ENCODE measurements around the gene PGAP1.

DNA sequence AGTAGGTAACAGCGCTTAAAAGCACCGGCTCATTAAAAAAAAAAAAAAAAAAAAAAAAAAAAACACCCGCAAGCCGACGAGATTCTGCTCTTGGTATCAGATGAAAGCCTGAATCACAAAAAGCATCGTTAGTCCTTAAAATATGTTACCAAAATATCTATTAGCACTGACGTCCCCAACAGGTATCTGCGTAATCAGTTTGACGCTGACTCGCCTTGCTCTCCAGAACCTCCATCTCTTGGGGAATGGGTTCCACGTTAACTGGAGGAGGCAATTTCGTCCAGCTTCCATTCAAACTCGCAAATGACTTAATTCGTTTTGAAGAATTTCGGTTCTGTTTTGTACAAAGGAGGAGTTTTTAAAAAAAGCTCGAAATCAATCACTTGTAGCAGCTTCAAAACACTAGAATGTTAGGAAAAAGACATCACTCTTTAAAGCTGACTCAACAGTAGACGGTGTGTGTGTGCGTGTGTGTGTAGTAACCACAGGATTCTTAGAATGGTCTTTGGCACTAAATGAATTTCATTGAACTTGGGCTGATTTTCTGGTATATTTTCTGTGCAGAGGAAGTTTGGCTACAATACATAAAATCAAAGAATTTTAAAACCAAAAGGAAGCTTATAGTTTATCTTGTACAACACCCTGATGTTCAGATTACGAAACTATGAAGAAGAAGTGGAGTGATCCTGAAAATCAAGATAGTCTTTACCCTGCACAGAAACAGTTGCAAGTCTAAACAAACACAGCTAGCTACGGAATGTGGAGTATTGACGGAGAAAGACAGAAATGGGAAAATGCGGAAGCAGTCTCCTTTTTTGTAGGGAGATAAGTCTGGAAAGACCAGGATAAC is 1.1 kb upstream of the PGAP1 start:
- no peak for TF ChIP-seq BACH1 (IDR thresholded peaks at IDR 0.05; ENCODE audit: borderline replicate concordance)
- TF ChIP-seq, protein P1, sequence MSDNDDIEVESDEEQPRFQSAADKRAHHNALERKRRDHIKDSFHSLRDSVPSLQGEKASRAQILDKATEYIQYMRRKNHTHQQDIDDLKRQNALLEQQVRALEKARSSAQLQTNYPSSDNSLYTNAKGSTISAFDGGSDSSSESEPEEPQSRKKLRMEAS (IDR thresholded peaks at IDR 0.05; ENCODE audit: low read depth, low read length): no peak
- TF ChIP-seq, protein P2, sequence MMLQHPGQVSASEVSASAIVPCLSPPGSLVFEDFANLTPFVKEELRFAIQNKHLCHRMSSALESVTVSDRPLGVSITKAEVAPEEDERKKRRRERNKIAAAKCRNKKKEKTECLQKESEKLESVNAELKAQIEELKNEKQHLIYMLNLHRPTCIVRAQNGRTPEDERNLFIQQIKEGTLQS (IDR thresholded peaks at IDR 0.05; ENCODE audit: borderline replicate concordance, extremely low read depth, low read depth, low read length): no peak
- TF ChIP-seq, protein P3, sequence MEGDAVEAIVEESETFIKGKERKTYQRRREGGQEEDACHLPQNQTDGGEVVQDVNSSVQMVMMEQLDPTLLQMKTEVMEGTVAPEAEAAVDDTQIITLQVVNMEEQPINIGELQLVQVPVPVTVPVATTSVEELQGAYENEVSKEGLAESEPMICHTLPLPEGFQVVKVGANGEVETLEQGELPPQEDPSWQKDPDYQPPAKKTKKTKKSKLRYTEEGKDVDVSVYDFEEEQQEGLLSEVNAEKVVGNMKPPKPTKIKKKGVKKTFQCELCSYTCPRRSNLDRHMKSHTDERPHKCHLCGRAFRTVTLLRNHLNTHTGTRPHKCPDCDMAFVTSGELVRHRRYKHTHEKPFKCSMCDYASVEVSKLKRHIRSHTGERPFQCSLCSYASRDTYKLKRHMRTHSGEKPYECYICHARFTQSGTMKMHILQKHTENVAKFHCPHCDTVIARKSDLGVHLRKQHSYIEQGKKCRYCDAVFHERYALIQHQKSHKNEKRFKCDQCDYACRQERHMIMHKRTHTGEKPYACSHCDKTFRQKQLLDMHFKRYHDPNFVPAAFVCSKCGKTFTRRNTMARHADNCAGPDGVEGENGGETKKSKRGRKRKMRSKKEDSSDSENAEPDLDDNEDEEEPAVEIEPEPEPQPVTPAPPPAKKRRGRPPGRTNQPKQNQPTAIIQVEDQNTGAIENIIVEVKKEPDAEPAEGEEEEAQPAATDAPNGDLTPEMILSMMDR (IDR thresholded peaks at IDR 0.05 in 2 of 3, conservative IDR thresholded peaks at IDR 0.05 in 1 of 3; ENCODE audit: control insufficient read depth in 2 of 3, extremely low read depth in 1 of 3, insufficient read depth in 1 of 3, low read depth in 3 of 3, low read length in 3 of 3): no peak
- TF ChIP-seq, protein P4, sequence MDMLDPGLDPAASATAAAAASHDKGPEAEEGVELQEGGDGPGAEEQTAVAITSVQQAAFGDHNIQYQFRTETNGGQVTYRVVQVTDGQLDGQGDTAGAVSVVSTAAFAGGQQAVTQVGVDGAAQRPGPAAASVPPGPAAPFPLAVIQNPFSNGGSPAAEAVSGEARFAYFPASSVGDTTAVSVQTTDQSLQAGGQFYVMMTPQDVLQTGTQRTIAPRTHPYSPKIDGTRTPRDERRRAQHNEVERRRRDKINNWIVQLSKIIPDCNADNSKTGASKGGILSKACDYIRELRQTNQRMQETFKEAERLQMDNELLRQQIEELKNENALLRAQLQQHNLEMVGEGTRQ (IDR thresholded peaks at IDR 0.05; ENCODE audit: borderline replicate concordance, low read depth, low read length): no peak
- TF ChIP-seq CHD2 (IDR thresholded peaks at IDR 0.05; ENCODE audit: borderline replicate concordance, low read depth, low read length): no peak
- TF ChIP-seq EP300 (IDR thresholded peaks at IDR 0.05; ENCODE audit: borderline replicate concordance in 1 of 2, control insufficient read depth in 1 of 2, low read depth in 2 of 2, low read length in 2 of 2): no peak
- no peak for TF ChIP-seq NFYA (IDR thresholded peaks at IDR 0.05; ENCODE audit: borderline replicate concordance, low read depth, low read length)
- no peak for TF ChIP-seq RB1 (IDR thresholded peaks at IDR 0.05; ENCODE audit: borderline replicate concordance)
- TF ChIP-seq, protein P5, sequence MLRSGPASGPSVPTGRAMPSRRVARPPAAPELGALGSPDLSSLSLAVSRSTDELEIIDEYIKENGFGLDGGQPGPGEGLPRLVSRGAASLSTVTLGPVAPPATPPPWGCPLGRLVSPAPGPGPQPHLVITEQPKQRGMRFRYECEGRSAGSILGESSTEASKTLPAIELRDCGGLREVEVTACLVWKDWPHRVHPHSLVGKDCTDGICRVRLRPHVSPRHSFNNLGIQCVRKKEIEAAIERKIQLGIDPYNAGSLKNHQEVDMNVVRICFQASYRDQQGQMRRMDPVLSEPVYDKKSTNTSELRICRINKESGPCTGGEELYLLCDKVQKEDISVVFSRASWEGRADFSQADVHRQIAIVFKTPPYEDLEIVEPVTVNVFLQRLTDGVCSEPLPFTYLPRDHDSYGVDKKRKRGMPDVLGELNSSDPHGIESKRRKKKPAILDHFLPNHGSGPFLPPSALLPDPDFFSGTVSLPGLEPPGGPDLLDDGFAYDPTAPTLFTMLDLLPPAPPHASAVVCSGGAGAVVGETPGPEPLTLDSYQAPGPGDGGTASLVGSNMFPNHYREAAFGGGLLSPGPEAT (IDR thresholded peaks at IDR 0.05; ENCODE audit: low read depth): no peak
- no peak for TF ChIP-seq HCFC1 (IDR thresholded peaks at IDR 0.05; ENCODE audit: low read length)
- TF ChIP-seq POLR2AphosphoS5 (IDR thresholded peaks at IDR 0.05; ENCODE audit: low read length): no peak
- no peak for TF ChIP-seq EZH2 (IDR thresholded peaks at IDR 0.05; ENCODE audit: borderline replicate concordance, control insufficient read depth, low read depth, low read length)

All from GM12878 (cell line).